HepG2 (cell line): ENCODE results near the gene HOXD3. TPM values are rescaled to one million over a fixed set of nuclear protein-coding genes. Genes with fewer than 3 reads are reported as not detected.

Experiments used
- CBX1 ChIP-seq: IDR thresholded peaks from one replicate; pipeline ENCODE4 v1.6.1; 2016; ENCODE audit warnings: antibody characterized with exemption, low read depth
- CBX2 ChIP-seq, 2 experiments: fragments of 200-600 bp in 1 of 2; sonication (generic); formaldehyde crosslinking in 1 of 2; IDR thresholded peaks; 2 replicates each; pipeline versions ENCODE4 v1.7.0 to v1.8.1; 2018 to 2022; ENCODE audit warnings: low read depth in 2 of 2, low read length in 1 of 2, mild to moderate bottlenecking in 1 of 2, missing genetic modification reagents in 1 of 2
- FOXA3 ChIP-seq: IDR thresholded peaks from 2 replicates; pipeline ENCODE4 v1.6.1; 2016; ENCODE audit warnings: missing genetic modification reagents, missing compliant biosample characterization
- HHEX ChIP-seq: IDR thresholded peaks from 2 replicates; pipeline ENCODE4 v1.6.1; 2016; ENCODE audit warnings: control low read depth
- KLF9 ChIP-seq: IDR thresholded peaks from 2 replicates; pipeline ENCODE4 v1.6.1; 2016; ENCODE audit warnings: low read depth
- MAFF ChIP-seq: IDR thresholded peaks from 2 replicates; pipeline ENCODE4 v1.6.1; 2011; ENCODE audit warnings: low read depth, low read length, improper control_type of control experiment
- NBN ChIP-seq: fragments of 450-650 bp; conservative IDR thresholded peaks from 2 replicates; pipeline ENCODE4 v1.6.1; 2017
- NFIC ChIP-seq: IDR thresholded peaks from 2 replicates; pipeline ENCODE4 v1.6.1; 2012; ENCODE audit warnings: mild to moderate bottlenecking, low read length, inconsistent platforms
- NKX3-1 ChIP-seq: sonication (generic); formaldehyde crosslinking; IDR thresholded peaks from 2 replicates; pipeline ENCODE4 v1.5.0; 2020; ENCODE audit warnings: missing genetic modification reagents
- RARA ChIP-seq: IDR thresholded peaks from 2 replicates; pipeline ENCODE4 v1.6.1; 2016; ENCODE audit warnings: missing genetic modification reagents, missing compliant biosample characterization
- RBAK ChIP-seq: sonication (generic); formaldehyde crosslinking; IDR thresholded peaks from 2 replicates; pipeline ENCODE4 v1.5.1; 2020; ENCODE audit warnings: mild to moderate bottlenecking, missing genetic modification reagents
- RCOR2 ChIP-seq: IDR thresholded peaks from 2 replicates; pipeline ENCODE4 v1.6.1; 2016; ENCODE audit warnings: missing biosample characterization, missing genetic modification reagents
- SATB2 ChIP-seq: sonication (generic); formaldehyde crosslinking; IDR thresholded peaks from 2 replicates; pipeline ENCODE4 v1.5.0; 2020; ENCODE audit warnings: missing genetic modification reagents
- TBX2 ChIP-seq: sonication (generic); formaldehyde crosslinking; IDR thresholded peaks from 2 replicates; pipeline ENCODE4 v1.5.0; 2020; ENCODE audit warnings: missing genetic modification reagents, mild to moderate bottlenecking, borderline replicate concordance
- ZFP37 ChIP-seq: sonication (generic); formaldehyde crosslinking; IDR thresholded peaks from 2 replicates; pipeline ENCODE4 v1.4.0; 2020; ENCODE audit warnings: missing genetic modification reagents, borderline replicate concordance
- ZFX ChIP-seq: sonication (generic); formaldehyde crosslinking; IDR thresholded peaks from 2 replicates; pipeline ENCODE4 v1.4.0; 2020; ENCODE audit warnings: mild to moderate bottlenecking, low read depth, missing genetic modification reagents, moderate library complexity
- ZMYM4 ChIP-seq: sonication (generic); formaldehyde crosslinking; IDR thresholded peaks from 2 replicates; pipeline ENCODE4 v1.8.1; 2023; ENCODE audit warnings: mild to moderate bottlenecking, missing genetic modification reagents
- ZNF282 ChIP-seq: fragments of 450-650 bp; IDR thresholded peaks from 2 replicates; pipeline ENCODE4 v1.6.1; 2018; ENCODE audit not compliant: partially characterized antibody
- ZNF44 ChIP-seq: sonication (generic); formaldehyde crosslinking; IDR thresholded peaks from 2 replicates; pipeline ENCODE4 v1.5.1; 2020; ENCODE audit warnings: mild to moderate bottlenecking, missing genetic modification reagents
- ZNF615 ChIP-seq: sonication (generic); formaldehyde crosslinking; IDR thresholded peaks from 2 replicates; pipeline ENCODE4 v1.5.0; 2020; ENCODE audit warnings: mild to moderate bottlenecking, missing genetic modification reagents, borderline replicate concordance
- ZNF768 ChIP-seq: sonication (generic); formaldehyde crosslinking; IDR thresholded peaks from 2 replicates; pipeline ENCODE4 v1.4.0; 2020; ENCODE audit warnings: missing genetic modification reagents
- ZSCAN12 ChIP-seq: sonication (generic); formaldehyde crosslinking; IDR thresholded peaks from 2 replicates; pipeline ENCODE4 v1.9.0; 2021; ENCODE audit warnings: mild to moderate bottlenecking, missing genetic modification reagents
- polyA plus RNA-seq, 8 experiments: library from polyadenylated mRNA; depleted of rRNA in 3 of 8; stranded (reverse) in 7 of 8; unstranded in 1 of 8; fragments of >200 nt; fragmentation: Illumina TruSeq in 4 of 8; extraction: Trizol in 4 of 8; gene quantifications; 2 replicates each; pipeline versions ENCODE4 v1.2.1 to v1.2.3, GENCODE V29; 2011 to 2016; ENCODE audit warnings: low read depth in 4 of 8, missing spikeins in 1 of 8, mixed read lengths in 1 of 8; ENCODE audit not compliant: insufficient read depth in 1 of 8
- total RNA-seq, 5 experiments: library from RNA; depleted of rRNA; stranded (reverse); fragments of >200 nt; fragmentation: Illumina TruSeq; extraction: Trizol; gene quantifications; 2 replicates each; pipeline ENCODE4 v1.2.3, GENCODE V29; 2016; ENCODE audit warnings: low read depth in 1 of 5
- TF ChIP-seq, protein P1 (sequence below): sonication (generic); formaldehyde crosslinking; IDR thresholded peaks from 2 replicates; pipeline ENCODE4 v1.5.1; 2020; ENCODE audit warnings: mild to moderate bottlenecking, missing genetic modification reagents, moderate library complexity
- TF ChIP-seq, protein P2 (sequence below): sonication (generic); formaldehyde crosslinking; IDR thresholded peaks from 2 replicates; pipeline ENCODE4 v1.5.1; 2020; ENCODE audit warnings: mild to moderate bottlenecking, missing genetic modification reagents, borderline replicate concordance

Gene HOXD3
- total and polyA plus RNA-seq, 2 of the 13 experiments (the other 11 are each of a cell fraction or from before 2014, with no cell fraction given), result 0.05 to 0.09 TPM

DNA sequence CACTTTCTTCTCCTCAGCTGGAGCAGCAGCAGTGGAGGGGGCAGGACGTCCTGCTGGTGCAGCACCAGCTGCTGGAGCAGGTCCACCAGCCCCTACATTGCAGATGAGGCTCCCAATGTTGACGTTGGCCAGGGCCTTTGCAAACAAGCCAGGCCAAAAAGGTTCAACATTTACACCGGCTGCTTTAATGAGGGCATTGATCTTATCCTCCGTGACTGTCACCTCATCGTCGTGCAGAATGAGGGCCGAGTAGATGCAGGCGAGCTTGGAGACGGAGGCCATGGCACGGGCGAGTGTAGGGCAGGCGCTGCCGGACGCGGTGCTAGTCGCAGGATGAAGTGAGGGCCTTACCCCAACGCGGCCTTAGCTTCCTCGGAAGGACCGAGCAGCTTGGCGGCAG lies 43.9 kb downstream of the HOXD3 start (continued):
- TF ChIP-seq RBAK (CRISPR knock-in tag), result no peak
- TF ChIP-seq RARA (CRISPR knock-in tag), result 0 out of 2 replicates have a peak, but pooled peaks have one; percentile 23
- TF ChIP-seq NBN, result no peak
- no peak for TF ChIP-seq NFIC
- TF ChIP-seq TBX2 (CRISPR knock-in tag), result peak; percentile 66
- no peak for TF ChIP-seq NKX3-1 (CRISPR knock-in tag)
- no peak for TF ChIP-seq ZSCAN12 (CRISPR knock-in tag)
- no peak for TF ChIP-seq MAFF
- TF ChIP-seq SATB2, result no peak
- TF ChIP-seq, protein P1, sequence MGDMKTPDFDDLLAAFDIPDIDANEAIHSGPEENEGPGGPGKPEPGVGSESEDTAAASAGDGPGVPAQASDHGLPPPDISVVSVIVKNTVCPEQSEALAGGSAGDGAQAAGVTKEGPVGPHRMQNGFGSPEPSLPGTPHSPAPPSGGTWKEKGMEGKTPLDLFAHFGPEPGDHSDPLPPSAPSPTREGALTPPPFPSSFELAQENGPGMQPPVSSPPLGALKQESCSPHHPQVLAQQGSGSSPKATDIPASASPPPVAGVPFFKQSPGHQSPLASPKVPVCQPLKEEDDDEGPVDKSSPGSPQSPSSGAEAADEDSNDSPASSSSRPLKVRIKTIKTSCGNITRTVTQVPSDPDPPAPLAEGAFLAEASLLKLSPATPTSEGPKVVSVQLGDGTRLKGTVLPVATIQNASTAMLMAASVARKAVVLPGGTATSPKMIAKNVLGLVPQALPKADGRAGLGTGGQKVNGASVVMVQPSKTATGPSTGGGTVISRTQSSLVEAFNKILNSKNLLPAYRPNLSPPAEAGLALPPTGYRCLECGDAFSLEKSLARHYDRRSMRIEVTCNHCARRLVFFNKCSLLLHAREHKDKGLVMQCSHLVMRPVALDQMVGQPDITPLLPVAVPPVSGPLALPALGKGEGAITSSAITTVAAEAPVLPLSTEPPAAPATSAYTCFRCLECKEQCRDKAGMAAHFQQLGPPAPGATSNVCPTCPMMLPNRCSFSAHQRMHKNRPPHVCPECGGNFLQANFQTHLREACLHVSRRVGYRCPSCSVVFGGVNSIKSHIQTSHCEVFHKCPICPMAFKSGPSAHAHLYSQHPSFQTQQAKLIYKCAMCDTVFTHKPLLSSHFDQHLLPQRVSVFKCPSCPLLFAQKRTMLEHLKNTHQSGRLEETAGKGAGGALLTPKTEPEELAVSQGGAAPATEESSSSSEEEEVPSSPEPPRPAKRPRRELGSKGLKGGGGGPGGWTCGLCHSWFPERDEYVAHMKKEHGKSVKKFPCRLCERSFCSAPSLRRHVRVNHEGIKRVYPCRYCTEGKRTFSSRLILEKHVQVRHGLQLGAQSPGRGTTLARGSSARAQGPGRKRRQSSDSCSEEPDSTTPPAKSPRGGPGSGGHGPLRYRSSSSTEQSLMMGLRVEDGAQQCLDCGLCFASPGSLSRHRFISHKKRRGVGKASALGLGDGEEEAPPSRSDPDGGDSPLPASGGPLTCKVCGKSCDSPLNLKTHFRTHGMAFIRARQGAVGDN (CRISPR knock-in tag), result peak; percentile 55
- TF ChIP-seq ZMYM4 (CRISPR knock-in tag), result no peak
- TF ChIP-seq, protein P2, sequence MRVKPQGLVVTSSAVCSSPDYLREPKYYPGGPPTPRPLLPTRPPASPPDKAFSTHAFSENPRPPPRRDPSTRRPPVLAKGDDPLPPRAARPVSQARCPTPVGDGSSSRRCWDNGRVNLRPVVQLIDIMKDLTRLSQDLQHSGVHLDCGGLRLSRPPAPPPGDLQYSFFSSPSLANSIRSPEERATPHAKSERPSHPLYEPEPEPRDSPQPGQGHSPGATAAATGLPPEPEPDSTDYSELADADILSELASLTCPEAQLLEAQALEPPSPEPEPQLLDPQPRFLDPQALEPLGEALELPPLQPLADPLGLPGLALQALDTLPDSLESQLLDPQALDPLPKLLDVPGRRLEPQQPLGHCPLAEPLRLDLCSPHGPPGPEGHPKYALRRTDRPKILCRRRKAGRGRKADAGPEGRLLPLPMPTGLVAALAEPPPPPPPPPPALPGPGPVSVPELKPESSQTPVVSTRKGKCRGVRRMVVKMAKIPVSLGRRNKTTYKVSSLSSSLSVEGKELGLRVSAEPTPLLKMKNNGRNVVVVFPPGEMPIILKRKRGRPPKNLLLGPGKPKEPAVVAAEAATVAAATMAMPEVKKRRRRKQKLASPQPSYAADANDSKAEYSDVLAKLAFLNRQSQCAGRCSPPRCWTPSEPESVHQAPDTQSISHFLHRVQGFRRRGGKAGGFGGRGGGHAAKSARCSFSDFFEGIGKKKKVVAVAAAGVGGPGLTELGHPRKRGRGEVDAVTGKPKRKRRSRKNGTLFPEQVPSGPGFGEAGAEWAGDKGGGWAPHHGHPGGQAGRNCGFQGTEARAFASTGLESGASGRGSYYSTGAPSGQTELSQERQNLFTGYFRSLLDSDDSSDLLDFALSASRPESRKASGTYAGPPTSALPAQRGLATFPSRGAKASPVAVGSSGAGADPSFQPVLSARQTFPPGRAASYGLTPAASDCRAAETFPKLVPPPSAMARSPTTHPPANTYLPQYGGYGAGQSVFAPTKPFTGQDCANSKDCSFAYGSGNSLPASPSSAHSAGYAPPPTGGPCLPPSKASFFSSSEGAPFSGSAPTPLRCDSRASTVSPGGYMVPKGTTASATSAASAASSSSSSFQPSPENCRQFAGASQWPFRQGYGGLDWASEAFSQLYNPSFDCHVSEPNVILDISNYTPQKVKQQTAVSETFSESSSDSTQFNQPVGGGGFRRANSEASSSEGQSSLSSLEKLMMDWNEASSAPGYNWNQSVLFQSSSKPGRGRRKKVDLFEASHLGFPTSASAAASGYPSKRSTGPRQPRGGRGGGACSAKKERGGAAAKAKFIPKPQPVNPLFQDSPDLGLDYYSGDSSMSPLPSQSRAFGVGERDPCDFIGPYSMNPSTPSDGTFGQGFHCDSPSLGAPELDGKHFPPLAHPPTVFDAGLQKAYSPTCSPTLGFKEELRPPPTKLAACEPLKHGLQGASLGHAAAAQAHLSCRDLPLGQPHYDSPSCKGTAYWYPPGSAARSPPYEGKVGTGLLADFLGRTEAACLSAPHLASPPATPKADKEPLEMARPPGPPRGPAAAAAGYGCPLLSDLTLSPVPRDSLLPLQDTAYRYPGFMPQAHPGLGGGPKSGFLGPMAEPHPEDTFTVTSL (CRISPR knock-in tag), result 0 out of 2 replicates have a peak, but pooled peaks have one; percentile 18
- no peak for TF ChIP-seq CBX2 (IDR thresholded peaks at IDR 0.05; ENCODE audit: low read depth, low read length)
- TF ChIP-seq CBX2 (CRISPR knock-in tag; IDR thresholded peaks at IDR 0.05; ENCODE audit: low read depth), result peak; percentile 84; the same call in 1 of the 2 replicates
- TF ChIP-seq ZNF615 (CRISPR knock-in tag), result no peak
- no peak for TF ChIP-seq ZFP37
- TF ChIP-seq FOXA3, result peak; percentile 52; the same call in 1 of the 2 replicates
- no peak for TF ChIP-seq RCOR2
- 0 out of 2 replicates have a peak, but pooled peaks have one; percentile 27 for TF ChIP-seq HHEX
- TF ChIP-seq ZNF44 (CRISPR knock-in tag), result no peak
- no peak for TF ChIP-seq CBX1
- peak; percentile 19; the same call in 1 of the 2 replicates for TF ChIP-seq ZNF768 (CRISPR knock-in tag)
- TF ChIP-seq KLF9 (CRISPR knock-in tag), result no peak
- no peak for TF ChIP-seq ZNF282
- peak; percentile 69 for TF ChIP-seq ZFX (CRISPR knock-in tag)
